ENCODE data around the gene BHMT2. TPM values are rescaled to one million over a fixed set of nuclear protein-coding genes. Genes with fewer than 3 reads are reported as not detected.

The BHMT2 gene
- total and polyA plus RNA-seq, 2 of the 4 experiments (the other 2 are of a cell fraction): 0.36 to 0.60 TPM

- Histone ChIP-seq H3K36me3 (ENCODE audit: control insufficient read depth, insufficient read depth, low read length) (no peaks in the 10 kb centered on the region), H2BK20ac (ENCODE audit: low read depth, low read length) (no peak overlapping the region), H2AK9ac (replicated peaks; ENCODE audit: low read depth, low read length, poor library complexity) (no peak overlapping the region), H4K8ac (ENCODE audit: low read depth in 2 of 2, low read length in 2 of 2) (no peak overlapping the region), H4K5ac (ENCODE audit: low read depth, low read length) (no peak overlapping the region), H2BK15ac (ENCODE audit: low read depth, low read length) (no peak overlapping the region), H2BK5ac (ENCODE audit: low read depth, low read length, poor library complexity, severe bottlenecking) (no peak overlapping the region), H3K27ac (ENCODE audit: insufficient read depth, low read length) (no peak overlapping the region), H3K14ac (replicated peaks; ENCODE audit: low read depth, low read length) (no peak overlapping the region), H3K79me1 (ENCODE audit: low read depth in 1 of 2, low read length in 2 of 2) (no peaks in the 10 kb centered on the region), H3K23ac (ENCODE audit: low read depth, low read length) (no peak overlapping the region), H3K4ac (ENCODE audit: low read depth, low read length) (no peak overlapping the region), H4K91ac (ENCODE audit: insufficient read depth, low read depth, low read length) (no peak overlapping the region), H2AK5ac (ENCODE audit: low read depth, low read length) (no peak overlapping the region), H3K27me3 (ENCODE audit: control insufficient read depth, insufficient read depth, low read length) (peaks cover 13% of the 10 kb centered on the region), H3K9me3 (ENCODE audit: control insufficient read depth, insufficient read depth, low read length) (no peaks in the 10 kb centered on the region), H3K18ac (ENCODE audit: low read depth, low read length) (no peak overlapping the region), H3K56ac (ENCODE audit: extremely low read depth, insufficient read depth, low read length) (no peak overlapping the region), H4K20me1 (ENCODE audit: insufficient read depth, low read length) (no peaks in the 10 kb centered on the region), H3K9me1 (ENCODE audit: insufficient read depth, low read length) (no peaks in the 10 kb centered on the region), H3K4me1 (ENCODE audit: control insufficient read depth, insufficient read depth, low read length) (no peaks in the 10 kb centered on the region), H3K4me2 (ENCODE audit: low read depth, low read length) (no peak overlapping the region), H3K4me3 (ENCODE audit: insufficient read depth, low read depth, low read length) (no peak overlapping the region), H3K9ac (ENCODE audit: low read depth, low read length) (no peak overlapping the region), H2BK120ac (ENCODE audit: low read depth, low read length) (no peak overlapping the region), H2AFZ (replicated peaks; ENCODE audit: low read length, poor library complexity) (no peak overlapping the region)
- no peak for TF ChIP-seq NFE2L2 (IDR thresholded peaks at IDR 0.05; ENCODE audit: low read depth, low read length)
- TF ChIP-seq SMC3 (IDR thresholded peaks at IDR 0.05; ENCODE audit: low read depth, low read length): no peak
- no peak for TF ChIP-seq CEBPB (IDR thresholded peaks at IDR 0.05; ENCODE audit: low read depth, low read length)
- no peak for TF ChIP-seq MAFK (IDR thresholded peaks at IDR 0.05; ENCODE audit: low read depth, low read length)
- TF ChIP-seq CHD1 (IDR thresholded peaks at IDR 0.05; ENCODE audit: low read depth, low read length): no peak
- no peak for TF ChIP-seq ELK1 (IDR thresholded peaks at IDR 0.05; ENCODE audit: borderline replicate concordance, low read depth, low read length)
- TF ChIP-seq CTCF (conservative IDR thresholded peaks at IDR 0.05; ENCODE audit: low read depth, low read length): no peak
- TF ChIP-seq POLR2A (IDR thresholded peaks at IDR 0.05; ENCODE audit: low read depth, low read length): no peak
- TF ChIP-seq FOS (IDR thresholded peaks at IDR 0.05; ENCODE audit: low read depth, low read length): no peak
- no peak for TF ChIP-seq MAZ (IDR thresholded peaks at IDR 0.05; ENCODE audit: borderline replicate concordance, low read depth, low read length)
- no peak for TF ChIP-seq RCOR1 (IDR thresholded peaks at IDR 0.05; ENCODE audit: insufficient replicate concordance, low read length)
- no peak for TF ChIP-seq RFX5 (IDR thresholded peaks at IDR 0.05; ENCODE audit: low read depth, low read length)
- TF ChIP-seq RAD21 (IDR thresholded peaks at IDR 0.05; ENCODE audit: low read length): no peak
- TF ChIP-seq USF2 (IDR thresholded peaks at IDR 0.05; ENCODE audit: low read depth, low read length): no peak
- TF ChIP-seq BHLHE40 (IDR thresholded peaks at IDR 0.05; ENCODE audit: low read depth, low read length): no peak
- no peak for TF ChIP-seq MXI1 (IDR thresholded peaks at IDR 0.05; ENCODE audit: borderline replicate concordance, low read depth, low read length)
- in situ Hi-C loops (cut with MboI; ENCODE audit: low sequenced_read_pairs) (no loop called here), dilution Hi-C loops (cut with HindIII; ENCODE audit: low sequenced_read_pairs, unreplicated experiment) (no loop called here), intact Hi-C loops (cut with micrococcal nuclease) (no loop called here)
- WGBS, 2 experiments (ENCODE audit: extremely low coverage in 2 of 2, insufficient read length in 1 of 2): no CpG with 5 or more reads among the region's 4 CpGs
- DNase-seq: no peak
- BruUV-seq (replicated peaks): no TSS peak
- ChIA-PET CTCF (no interaction called here), POLR2A (ENCODE audit: unreplicated experiment) (no interaction called here)
- no peak for ATAC-seq (ENCODE audit: low read depth)
Observed at GRCh38 chr5:79059674-79060073, 9.9 kb upstream of the BHMT2 start.

Measured in IMR-90 (cell line).